Smooth muscle cell (in vitro differentiated cells): Measurements from ENCODE around the gene ALOX5. TPM values are rescaled to one million over a fixed set of nuclear protein-coding genes. Genes with fewer than 3 reads are reported as not detected.

Experiments used
- DNase-seq: peaks from one replicate; lab custom pipeline; 2025; ENCODE audit not compliant: unreplicated experiment; lab: John Stamatoyannopoulos, UW
- H2AFZ ChIP-seq: fragments of 200-600 bp; sonication (generic); 2 replicates; pipeline ENCODE4 v1.6.0; 2016; ENCODE audit warnings: antibody characterized with exemption, low read depth, mild to moderate bottlenecking
- H3F3A ChIP-seq: fragments of 200-600 bp; sonication (generic); 2 replicates; pipeline ENCODE4 v1.6.0; 2017; ENCODE audit warnings: antibody characterized with exemption, low read depth
- H3K27ac ChIP-seq: fragments of 200-600 bp; sonication (generic); 2 replicates; pipeline ENCODE4 v1.5.1; 2016; ENCODE audit warnings: low read depth, mild to moderate bottlenecking
- H3K27me3 ChIP-seq: fragments of 200-600 bp; sonication (generic); 2 replicates; pipeline ENCODE4 v1.6.1; 2016; ENCODE audit warnings: low read depth, mild to moderate bottlenecking
- H3K36me3 ChIP-seq: fragments of 200-600 bp; sonication (generic); 2 replicates; pipeline ENCODE4 v1.5.1; 2016; ENCODE audit warnings: low read depth
- H3K4me1 ChIP-seq: fragments of 200-600 bp; sonication (generic); 2 replicates; pipeline ENCODE4 v1.5.1; 2016; ENCODE audit warnings: low read depth
- H3K4me2 ChIP-seq: fragments of 200-600 bp; sonication (generic); 2 replicates; pipeline ENCODE4 v1.6.0; 2016; ENCODE audit warnings: mild to moderate bottlenecking
- H3K4me3 ChIP-seq: fragments of 200-600 bp; sonication (generic); 2 replicates; pipeline ENCODE4 v1.5.1; 2016; ENCODE audit warnings: mild to moderate bottlenecking
- H3K79me2 ChIP-seq: fragments of 200-600 bp; sonication (generic); 2 replicates; pipeline ENCODE4 v1.6.0; 2016; ENCODE audit warnings: low read depth, mild to moderate bottlenecking
- H3K9ac ChIP-seq: fragments of 200-600 bp; sonication (generic); 2 replicates; pipeline ENCODE4 v1.6.0; 2016; ENCODE audit warnings: low read depth
- H3K9me3 ChIP-seq: fragments of 200-600 bp; sonication (generic); replicated peaks from 2 replicates; pipeline ENCODE4 v1.5.1; 2016; ENCODE audit warnings: low read depth
- H4K20me1 ChIP-seq: fragments of 200-600 bp; sonication (generic); 2 replicates; pipeline ENCODE4 v1.6.0; 2016; ENCODE audit warnings: low read depth
- CTCF ChIP-seq: fragments of 200-600 bp; sonication (generic); IDR thresholded peaks from 2 replicates; pipeline ENCODE4 v1.5.1; 2017; ENCODE audit warnings: borderline replicate concordance, mild to moderate bottlenecking, antibody characterized with exemption; ENCODE audit not compliant: insufficient read depth, poor library complexity, severe bottlenecking
- WGBS: methylation state at CpG from one replicate; pipeline ENCODE4 v1.1.7; 2016; ENCODE audit warnings: low lambda C conversion rate; 5-methylcytosine and 5-hydroxymethylcytosine counted together
- polyA plus RNA-seq: library from polyadenylated mRNA; unstranded; fragments of >200 nt; fragmentation: Nextera tagmentation; extraction: Ambion mirVana; gene quantifications from 2 replicates; pipeline ENCODE4 v1.2.1, GENCODE V29; 2016
- total RNA-seq: library from RNA; depleted of rRNA; stranded (reverse); fragments of >200 nt; gene quantifications from 2 replicates; pipeline ENCODE4 v1.2.3, GENCODE V29; 2014

ALOX5 gene
- total and polyA plus RNA-seq, 2 experiments from 2014 or later = 0.18 TPM; not detected in 1

DNA sequence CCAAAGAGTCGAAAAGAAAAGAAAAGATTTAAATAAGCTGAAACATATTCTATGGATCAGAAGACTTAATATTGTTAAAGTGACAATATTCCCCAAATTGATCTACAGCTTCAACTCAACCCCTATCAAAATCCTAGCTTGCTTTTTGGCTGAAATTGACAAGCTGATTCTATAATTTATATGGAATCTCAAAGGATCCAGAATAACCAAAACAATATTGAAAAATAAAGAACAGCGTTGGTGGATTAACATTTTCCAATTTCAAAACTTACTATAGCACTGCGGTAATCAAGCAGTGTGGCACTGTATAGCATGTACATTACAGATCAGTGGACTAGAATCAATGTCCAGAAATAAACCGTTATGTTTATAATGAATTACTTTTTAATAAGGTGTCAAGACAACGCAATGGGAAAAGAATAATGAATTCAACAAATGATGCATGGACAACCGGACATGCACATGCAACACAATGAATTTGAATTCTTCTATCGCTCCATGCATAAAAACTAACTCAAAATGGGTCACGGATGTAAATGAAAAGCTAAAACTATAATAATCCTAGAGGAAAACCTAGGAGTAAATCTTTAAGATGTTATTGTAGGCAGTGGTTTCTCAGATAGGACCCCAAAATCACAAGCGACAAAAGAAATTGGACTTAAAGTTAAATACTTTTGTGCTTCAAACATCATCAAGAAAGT, 1.6 kb upstream of the ALOX5 start:
- Histone ChIP-seq H3K4me3 (no peak overlapping the region), H3K4me2 (no peak overlapping the region), H3K27me3 (peaks cover 81% of the 10 kb centered on the region), H3K79me2 (no peaks in the 10 kb centered on the region), H3K36me3 (no peaks in the 10 kb centered on the region), H3F3A (no peaks in the 10 kb centered on the region), H3K9me3 (no peaks in the 10 kb centered on the region), H4K20me1 (no peaks in the 10 kb centered on the region), H3K4me1 (no peaks in the 10 kb centered on the region), H3K27ac (no peak overlapping the region), H2AFZ (no peak overlapping the region), H3K9ac (no peak overlapping the region)
- no peak for TF ChIP-seq CTCF
- WGBS = 88% methylated on average over 9 of the region's 9 CpGs
- no peak for DNase-seq

DNA sequence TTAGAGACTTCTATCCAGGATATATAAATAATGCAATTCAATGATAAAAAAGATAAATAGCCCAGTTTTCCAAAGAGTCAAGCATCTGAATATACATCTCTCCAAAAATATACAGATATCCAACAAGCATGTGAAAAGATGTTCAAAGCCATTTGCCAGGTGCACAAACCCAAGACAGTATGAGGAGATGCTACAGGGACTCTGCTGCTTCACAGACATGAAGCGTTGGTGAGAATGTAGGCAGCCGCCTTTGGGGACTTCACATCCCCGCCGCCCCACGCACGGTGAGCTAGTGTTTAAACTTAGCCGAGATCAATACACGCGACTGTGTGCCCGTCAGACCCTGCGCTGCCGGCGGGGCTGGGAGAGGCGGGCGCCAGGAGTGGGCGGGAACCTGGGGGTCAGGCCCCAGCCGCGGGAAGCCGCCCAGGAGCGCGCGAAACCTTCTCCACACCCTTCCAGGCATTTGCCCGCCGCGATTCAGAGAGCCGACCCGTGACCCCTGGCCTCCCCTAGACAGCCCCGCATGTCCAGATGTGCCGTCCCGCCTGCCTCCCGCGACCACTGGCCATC, 927 bp upstream of the ALOX5 start:
- no peaks in the 10 kb centered on the region for H3K4me1 ChIP-seq
- TF ChIP-seq CTCF = no peak
- H4K20me1 ChIP-seq = no peaks in the 10 kb centered on the region
- H3K36me3 ChIP-seq = no peaks in the 10 kb centered on the region
- no peaks in the 10 kb centered on the region for H3K9me3 ChIP-seq
- no peak overlapping the region for H3K9ac ChIP-seq
- DNase-seq = no peak
- 5% methylated on average over 27 of the region's 32 CpGs for WGBS
- H2AFZ ChIP-seq = peak overlapping the region; percentile 46
- H3K79me2 ChIP-seq = no peaks in the 10 kb centered on the region
- peaks cover 84% of the 10 kb centered on the region for H3K27me3 ChIP-seq
- no peaks in the 10 kb centered on the region for H3F3A ChIP-seq
- peak overlapping the region; percentile 84 for H3K4me2 ChIP-seq
- peak overlapping the region; percentile 40 for H3K4me3 ChIP-seq
- H3K27ac ChIP-seq = no peak overlapping the region

DNA sequence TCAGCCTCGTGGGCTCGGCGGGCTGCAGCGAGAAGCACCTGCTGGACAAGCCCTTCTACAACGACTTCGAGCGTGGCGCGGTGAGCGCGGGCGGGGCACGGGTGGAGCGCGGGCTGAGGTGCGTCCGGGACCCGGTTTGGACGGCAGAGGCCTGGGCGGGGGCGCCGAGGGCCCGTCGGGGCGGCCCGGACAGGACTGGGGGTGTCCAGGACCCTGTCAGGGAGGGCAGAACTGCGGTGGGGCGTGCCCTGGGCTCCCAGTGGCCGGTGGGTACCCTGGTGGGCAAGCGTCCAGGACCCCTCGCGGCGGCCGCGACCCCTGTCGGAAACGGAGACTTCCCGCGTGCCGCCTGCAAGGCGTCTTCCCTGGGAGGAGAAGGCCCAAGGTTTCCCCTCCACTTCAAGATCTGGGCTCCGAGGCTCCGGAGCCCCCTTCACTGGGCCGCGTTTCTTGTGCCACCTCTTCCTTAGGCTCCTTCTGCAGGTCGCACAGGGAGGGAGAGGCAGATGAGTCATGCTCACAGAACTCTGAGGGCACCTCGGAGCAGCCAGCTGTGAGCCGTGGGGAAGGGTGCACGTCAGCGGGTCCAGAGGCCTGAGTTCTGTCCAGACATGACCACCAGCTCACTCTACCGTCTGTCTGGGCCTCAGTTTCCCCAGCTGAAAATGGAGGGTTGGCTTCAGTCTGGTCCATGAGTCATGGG, 485 bp downstream of the ALOX5 start:
- Histone ChIP-seq H3K79me2 (no peaks in the 10 kb centered on the region), H4K20me1 (no peaks in the 10 kb centered on the region), H3K27me3 (peaks cover 77% of the 10 kb centered on the region), H3F3A (no peaks in the 10 kb centered on the region), H3K27ac (no peak overlapping the region), H3K9me3 (no peaks in the 10 kb centered on the region), H3K4me3 (peak overlapping the region; percentile 40), H3K36me3 (no peaks in the 10 kb centered on the region), H3K4me1 (no peaks in the 10 kb centered on the region), H3K4me2 (peak overlapping the region; percentile 84), H3K9ac (no peak overlapping the region), H2AFZ (no peak overlapping the region)
- no peak for DNase-seq
- WGBS = 12% methylated on average over 45 of the region's 51 CpGs
- no peak for TF ChIP-seq CTCF
